HUDEP-2 (cell line): ENCODE measurements around the gene ALPP.
"Not testable (repeated sequence)": the region's sequence is repeated elsewhere in the genome, so short reads cannot be mapped to it uniquely, and the experiment has no call there.

Experiments
- DNase-seq, 76 experiments: peaks; one replicate each; lab custom pipeline; 2025; ENCODE audit not compliant: unreplicated experiment in 76 of 76; lab: John Stamatoyannopoulos, UW

The ALPP gene

DNA sequence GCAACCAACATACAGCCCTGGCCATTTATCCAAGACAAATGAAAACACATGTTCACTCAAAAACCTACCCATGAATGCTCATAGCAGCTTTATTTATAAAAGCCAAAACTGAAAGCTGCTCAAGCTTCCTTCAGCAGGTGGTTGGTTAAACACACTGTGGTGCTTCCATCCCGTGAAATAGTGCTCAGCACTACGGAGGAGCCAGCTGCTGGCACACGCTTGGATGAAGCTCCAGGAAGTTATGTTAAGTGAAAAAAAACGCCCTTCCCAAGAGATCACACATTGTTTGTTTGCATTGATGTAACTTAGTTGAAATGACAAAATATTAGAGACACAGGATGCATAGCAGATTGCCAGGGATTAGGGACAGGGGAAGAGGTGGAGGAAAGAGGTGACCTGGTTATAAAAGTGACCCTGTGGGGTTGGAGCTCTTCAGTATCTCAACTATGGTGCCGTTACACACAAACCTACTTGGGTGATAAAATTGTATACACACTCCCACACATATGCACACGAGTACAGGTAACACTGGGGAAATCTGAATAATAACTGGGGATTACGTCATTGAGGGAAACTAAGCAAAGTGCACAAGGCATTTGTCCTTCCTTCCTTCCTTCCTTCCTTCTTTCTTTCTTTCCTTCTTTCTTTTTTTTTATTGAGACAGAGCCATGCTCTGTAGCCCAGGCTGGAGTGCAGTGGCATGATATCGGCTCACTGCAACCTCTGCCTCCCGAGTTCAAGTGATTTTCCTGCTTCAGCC lies 21.9 kb downstream of the ALPP start:
- no peak for DNase-seq

DNA sequence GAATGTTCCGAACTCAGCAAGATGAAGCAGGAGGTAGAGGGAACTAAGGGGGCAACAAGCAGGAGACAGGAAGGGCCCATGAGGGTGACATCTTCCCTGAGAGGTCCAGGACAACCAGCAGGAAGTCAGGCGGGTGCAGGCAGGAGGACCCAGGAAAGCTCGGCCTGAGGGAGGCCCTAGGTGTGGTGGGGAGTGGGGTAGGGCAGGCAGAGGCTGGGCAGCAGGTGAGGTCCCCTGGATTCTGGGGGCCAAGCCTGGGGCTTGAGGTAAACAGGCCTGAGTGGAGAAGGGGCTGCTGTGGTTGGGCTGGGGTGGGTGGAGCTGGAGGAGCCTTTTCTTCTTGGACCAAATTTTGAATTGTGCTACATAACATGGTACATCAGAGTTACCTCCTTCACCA lies 24.0 kb downstream of the ALPP start:
- DNase-seq, result no peak

DNA sequence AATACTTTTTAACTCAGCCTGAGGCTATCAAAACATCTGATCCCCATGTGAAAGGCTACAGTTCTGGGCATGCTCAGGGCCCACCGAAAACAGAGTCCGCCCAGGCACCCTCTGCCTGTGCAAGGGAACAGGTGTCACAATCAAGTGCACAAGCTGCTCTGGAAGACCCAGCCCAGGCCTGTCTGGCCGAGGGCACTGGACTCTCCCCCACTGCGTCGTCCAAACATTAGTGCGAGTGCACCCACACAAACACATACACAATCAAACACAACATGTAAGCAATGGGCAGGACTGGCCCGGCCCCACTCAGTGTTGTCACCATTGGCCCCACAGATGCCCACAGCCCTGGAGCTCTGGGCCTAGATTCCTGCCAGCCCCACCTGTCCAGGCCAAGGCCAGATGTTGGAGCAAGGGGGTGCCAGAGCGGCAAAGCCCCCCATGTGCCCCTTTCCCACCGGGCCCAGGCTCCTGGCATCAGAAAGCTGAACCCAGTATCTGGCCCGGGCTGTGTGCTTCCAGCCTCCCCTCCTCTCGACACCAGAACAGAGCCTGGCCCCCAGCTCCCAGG lies 27.5 kb downstream of the ALPP start:
- no peak for DNase-seq

DNA sequence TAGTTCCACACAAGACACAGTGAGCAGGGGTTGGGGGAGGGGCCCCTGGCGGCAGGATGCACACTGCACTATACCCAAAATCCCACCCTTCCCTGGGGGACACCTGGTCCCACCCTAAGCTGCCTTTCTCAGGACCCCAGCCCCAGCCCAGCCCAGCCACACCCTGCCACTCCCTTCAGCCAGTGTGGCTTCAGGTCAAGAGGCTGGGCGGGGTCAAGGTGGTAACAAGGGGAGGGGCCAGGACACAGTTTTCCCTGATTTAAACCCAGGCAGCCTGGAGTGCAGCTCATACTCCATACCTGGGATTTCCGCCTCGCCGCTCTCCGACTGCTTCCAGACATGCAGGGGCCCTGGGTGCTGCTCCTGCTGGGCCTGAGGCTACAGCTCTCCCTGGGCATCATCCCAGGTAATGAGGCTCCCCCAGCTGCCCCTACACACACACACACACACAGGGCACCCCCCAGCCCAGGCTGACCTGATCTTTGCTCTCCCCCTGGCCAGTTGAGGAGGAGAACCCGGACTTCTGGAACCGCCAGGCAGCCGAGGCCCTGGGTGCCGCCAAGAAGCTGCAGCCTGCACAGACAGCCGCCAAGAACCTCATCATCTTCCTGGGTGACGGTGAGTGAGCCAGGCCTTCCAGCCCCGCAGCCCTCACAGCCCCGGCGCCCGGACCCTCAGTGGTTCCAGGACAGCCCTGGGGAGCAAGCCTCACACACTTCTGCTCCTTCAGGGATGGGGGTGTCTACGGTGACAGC lies 28.2 kb downstream of the ALPP start, which contains the start of gene ALPG:
ALPG (plus strand) TSS at position 289 of the 755 bp plus-strand sequence; CDS start at position 340, 51 bp downstream.
- no peak for DNase-seq

DNA sequence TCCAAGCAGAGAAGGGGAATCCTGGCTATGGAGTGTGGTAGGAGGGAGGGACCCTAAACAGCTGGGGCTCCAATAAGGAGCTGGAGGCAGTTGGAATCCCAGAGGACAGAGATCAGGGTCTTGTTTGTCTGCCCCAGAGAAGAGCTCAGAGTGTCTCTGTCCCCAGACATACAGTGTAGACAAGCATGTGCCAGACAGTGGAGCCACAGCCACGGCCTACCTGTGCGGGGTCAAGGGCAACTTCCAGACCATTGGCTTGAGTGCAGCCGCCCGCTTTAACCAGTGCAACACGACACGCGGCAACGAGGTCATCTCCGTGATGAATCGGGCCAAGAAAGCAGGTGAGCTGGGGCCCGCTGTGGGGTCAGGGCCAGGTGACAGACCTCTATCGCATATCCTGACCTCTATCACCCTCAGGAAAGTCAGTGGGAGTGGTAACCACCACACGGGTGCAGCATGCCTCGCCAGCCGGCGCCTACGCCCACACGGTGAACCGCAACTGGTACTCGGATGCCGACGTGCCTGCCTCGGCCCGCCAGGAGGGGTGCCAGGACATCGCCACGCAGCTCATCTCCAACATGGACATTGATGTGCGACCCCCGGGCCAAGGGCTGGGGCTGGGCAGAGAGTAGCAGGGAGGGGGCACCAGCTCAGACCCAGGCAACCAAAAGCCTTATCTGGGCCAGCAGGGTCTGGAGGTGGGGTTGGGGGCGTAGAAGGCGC lies 29.0 kb downstream of the ALPP start:
- DNase-seq, result not testable (repeated sequence)

DNA sequence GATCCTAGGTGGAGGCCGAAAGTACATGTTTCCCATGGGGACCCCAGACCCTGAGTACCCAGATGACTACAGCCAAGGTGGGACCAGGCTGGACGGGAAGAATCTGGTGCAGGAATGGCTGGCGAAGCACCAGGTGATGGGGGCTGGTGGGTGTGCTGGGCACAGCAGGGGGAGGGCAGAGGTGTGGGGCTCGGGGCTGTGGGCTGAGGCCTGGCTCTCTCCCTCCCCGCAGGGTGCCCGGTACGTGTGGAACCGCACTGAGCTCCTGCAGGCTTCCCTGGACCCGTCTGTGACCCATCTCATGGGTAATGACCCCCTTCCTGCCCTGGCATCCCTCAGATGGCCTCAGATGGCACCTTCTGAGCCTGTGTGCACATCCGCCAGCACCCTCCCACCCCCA lies 29.7 kb downstream of the ALPP start:
- DNase-seq, result not testable (repeated sequence)

DNA sequence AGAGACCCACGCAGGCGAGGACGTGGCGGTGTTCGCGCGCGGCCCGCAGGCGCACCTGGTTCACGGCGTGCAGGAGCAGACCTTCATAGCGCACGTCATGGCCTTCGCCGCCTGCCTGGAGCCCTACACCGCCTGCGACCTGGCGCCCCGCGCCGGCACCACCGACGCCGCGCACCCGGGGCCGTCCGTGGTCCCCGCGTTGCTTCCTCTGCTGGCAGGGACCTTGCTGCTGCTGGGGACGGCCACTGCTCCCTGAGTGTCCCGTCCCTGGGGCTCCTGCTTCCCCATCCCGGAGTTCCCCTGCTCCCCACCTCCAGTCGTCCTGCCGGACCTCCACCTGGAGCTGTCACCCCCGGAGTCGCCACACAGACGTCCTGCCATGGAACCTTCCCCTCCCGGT lies 31.1 kb downstream of the ALPP start:
- not testable (repeated sequence) for DNase-seq

DNA sequence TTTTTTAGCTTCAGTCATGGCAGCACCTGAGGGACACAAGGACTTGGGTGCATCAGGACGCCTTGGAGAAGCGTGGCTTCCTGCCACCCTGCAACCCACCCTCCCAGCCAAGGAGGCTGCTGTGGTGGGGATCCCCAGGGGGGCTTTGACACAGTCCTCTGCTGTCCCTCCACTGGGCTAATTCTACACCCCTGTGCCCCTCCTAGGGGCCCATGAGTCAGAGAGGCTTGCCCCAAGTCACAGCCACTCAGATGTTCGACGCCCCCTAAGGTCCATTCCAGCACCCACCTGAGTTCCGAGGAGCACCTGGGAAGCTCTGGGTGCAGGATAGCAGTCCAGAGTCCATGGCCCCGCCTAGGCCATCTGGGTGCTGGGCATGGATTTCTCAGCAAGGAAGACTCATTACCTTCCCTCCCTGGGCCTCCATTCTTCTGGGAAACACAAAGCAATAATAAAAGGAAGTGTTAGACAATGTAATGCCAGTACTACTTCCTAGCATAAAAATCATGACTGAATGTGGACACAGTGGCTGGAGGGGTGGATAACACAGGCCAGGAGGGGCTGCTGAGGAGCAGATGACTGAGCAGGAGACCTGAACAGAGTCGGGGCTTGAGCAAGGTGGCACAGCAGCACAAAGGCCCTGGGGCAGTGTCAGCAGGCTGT lies 31.8 kb downstream of the ALPP start:
- no peak for DNase-seq

DNA sequence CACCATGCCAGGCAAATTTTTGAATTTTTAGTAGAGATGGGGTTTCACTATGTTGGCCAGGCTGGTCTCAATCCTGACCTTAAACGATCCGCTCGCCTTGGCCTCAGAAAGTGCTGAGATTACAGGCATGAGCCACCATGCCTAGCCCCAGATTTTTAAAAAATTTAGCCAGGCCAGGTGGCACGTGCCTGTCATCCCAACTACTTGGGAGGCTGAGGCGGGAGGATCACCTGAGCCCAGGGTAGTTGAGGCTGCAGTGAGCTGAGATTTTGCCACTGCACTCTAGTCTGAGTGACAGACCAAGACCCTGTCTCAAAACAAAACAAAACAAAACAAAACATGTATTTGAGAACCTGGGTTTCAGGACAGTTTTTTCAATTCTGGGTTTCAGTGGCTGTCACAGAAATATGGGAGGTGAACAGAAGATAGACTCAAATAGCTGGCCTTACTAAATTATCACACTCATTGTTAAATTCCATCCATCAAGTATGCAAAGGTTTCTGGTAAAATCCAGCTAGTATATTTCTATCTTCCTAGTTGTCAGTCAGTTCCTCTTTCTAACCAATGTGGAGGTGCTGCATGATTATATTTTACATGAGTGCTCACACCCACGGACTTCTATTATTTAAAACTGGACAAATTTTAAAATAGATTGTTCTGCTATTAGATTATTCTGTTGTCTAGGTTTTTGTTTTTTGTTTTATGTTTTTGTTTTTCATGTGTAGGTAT lies 33.5 kb downstream of the ALPP start:
- DNase-seq, result no peak

DNA sequence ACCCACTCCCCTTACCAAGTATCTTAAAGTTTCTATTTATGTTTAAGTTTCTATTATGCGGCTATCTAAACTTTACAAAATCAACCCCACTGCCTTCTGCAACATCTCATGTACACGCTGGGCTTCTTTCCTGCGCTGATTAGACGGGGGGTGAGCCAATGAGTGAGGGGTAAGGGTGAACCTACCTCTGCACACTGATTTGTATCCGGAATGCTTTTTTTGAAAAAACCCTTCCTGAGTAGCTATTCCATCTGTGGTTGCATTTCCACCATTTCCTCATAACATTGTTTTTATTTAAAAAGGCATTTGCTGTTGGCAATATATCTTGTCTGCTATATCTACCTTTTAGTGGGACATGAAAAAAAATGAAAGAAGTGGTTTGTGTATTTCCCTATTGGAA lies 34.4 kb downstream of the ALPP start:
- DNase-seq, result no peak

DNA sequence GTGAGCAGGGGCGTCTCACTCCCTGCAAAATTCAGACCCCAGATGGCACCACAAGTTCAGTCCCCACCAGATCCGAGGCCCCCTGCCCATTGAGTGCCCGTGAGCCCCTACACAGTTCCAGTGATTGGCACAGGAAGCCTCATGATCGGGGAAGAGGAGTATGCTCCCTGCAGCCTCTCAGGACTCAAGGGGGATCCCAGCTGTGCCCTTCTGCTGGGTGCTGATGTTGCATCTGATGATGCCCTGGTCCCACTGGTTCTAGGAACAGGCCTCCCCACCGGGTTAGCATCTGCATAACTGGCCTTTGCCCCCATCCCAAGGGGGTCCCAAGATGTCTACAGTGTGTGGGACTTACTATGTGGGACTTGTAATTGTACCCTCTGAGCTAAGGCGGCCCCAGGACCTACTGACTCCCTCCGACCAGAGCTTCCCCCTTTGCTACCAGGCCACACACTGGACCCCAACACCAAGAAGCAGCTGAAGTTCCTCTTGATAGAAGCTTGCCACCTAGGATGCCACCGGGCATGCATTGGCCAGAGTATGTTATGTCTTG lies 36.7 kb downstream of the ALPP start:
- no peak for DNase-seq

DNA sequence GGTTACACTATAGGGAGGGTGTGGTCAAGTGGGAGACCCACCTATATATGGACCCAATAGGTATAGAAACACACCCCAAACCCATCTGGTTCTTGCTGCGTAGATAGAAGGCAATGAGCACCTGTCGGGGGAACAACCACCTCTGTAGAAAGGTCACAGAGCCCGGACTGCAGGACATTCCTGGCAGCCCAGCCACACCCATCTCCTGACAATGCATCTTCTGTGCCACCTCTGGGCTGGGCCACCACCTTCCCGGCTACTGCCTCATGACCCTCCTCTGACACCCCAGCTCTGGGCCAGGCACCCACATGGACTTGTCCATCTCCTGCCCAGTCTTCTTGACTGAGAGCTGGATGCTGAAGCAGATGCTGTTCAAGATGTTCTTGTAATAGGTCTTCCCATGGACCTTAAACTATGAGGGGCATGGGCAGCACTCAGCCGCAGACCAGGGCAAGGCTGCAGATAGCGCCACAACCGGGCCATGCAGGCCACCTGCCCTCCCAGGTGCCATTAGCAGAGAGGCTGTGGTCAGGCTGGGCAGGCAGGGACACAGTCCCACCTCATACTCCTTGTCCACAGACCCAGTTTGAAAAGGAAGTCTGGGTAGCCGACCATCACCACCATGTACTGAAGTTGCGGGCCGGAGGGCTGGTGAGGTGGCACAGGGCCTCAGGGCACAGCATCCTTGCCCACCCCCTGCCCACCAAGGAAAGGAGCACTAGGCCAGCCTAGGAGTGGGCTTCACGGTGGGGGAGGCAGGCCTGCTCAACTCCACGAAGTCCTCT lies 37.4 kb downstream of the ALPP start:
- no peak for DNase-seq

DNA sequence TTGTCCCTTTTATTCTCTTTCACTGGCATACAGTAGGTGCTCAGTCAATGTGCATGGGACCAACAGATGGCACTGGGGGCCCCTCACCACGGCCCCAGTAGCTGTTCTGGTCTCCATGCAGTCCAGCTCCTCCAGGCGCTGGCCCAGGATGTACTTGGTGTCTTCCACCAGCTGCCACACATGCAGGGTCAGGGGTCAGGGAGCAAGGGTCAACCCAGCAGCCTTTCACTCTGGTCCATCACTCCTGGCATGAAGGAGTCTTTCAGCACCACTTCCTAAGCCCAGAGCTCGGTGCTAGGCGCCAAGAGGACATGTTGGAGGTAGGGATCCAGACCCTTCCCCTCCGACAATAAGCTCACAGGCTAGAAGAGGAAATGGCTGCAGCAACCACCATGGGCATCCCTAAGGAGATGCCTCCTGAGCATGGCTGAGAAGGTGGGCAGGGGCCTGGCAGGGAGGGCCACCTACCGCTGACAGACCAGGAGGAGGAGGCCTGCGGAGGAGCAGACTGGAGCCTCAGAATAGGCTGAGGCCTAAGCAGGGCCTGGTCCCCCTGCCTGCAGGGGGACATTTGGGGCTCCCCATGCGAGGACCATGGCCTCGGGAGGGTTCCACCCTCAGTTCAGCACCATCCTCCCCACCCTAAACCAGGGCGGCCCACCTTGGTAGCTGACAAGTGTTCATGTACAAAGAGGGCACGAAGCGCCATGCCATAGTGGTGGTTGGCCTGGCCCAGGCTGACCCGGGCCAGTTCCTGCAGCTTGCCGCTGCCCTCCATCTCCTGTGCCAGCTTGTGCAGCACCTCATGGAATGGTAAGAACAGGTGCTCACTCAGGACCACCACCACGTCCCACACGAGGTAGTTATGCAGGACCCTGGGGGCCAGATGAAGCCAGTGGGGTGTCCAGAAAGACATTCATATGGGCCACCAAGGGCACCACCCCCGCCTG lies 38.2 kb downstream of the ALPP start:
- no peak for DNase-seq

DNA sequence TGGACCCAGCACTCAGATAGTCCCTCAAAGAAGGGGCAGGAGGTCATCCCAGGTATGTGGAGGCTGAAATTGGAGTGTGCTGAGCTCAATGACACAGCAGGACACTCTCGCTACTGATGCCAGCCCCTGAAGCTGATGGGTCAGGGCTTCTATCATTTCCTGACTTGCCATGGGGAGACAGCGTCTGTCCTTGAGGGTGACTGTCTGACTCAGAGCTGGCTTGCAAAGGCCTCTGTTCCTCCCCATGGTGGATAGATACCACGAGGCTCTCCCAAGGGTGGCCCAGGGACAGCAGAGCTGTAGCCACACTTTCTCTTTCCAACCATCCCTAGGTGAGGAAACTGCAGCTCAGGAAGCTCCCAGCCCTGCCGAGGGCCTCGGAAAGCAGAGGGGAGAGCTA lies 38.9 kb downstream of the ALPP start:
- DNase-seq, result no peak

DNA sequence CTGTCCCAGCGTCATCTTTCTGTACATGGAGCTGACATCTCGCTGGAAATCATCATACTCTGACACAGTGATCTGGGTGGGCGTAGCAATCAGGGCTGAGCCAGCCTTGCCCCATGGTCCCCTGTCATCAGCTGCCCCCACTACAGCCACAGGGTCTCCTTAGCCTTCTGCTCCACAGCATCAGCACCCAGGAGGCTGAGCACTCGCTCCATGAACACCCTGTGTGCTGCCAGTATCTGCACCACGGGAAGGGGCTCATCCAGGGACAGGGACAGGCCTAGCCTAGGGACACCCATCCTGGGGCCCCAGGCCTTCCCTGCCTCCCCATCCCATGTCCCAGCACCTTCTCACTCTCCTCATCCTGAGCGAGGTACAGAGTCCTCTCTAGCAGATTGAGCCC lies 39.5 kb downstream of the ALPP start:
- DNase-seq, result no peak

DNA sequence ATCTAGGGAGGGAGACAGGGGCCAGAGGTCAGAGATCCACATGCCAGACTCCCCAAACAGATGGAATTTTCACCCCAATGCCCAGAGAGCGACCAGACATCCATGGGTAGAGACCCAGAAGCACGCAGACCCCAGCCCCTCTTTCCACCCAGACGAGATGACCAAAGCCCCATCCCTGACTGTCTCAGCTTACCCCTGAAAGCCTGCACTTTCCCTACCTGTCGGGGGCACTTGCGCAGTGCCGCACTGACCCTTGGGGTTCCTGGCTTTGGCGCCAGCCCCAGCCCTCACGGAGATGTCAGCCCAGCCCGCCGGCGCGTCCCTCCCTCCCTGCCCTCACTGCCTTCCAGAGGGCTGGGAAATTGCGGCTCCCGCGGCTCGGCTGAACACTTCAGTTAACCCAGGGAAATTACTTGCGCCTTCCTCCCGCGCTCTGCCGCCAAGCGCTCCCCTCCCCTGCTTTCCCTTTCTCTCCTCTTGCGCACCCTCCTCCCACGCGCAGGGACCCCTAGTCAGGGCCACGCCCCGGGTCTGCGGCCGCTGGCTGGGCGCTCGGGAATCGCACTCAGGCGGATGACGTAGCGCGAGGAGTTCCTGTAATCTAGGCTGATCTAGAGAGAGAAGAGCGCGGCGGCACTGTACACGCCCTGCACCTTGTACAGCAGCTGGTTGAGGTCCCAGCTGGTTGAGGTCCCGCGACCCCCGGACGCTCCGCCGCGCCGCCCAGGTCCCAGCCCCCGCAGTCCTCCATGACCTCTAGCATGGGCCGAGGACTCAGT lies 40.1 kb downstream of the ALPP start:
- DNase-seq, result no peak
